Stimulated activated naive CD4-positive, alpha-beta T cell treated with Interleukin-2 at 50 U/mL for 16 hours (primary cell): ENCODE data around the gene CASKIN2.
"Not testable (repeated sequence)": the region's sequence is repeated elsewhere in the genome, so short reads cannot be mapped to it uniquely, and the experiment has no call there.

Experiments
- DNase-seq: peaks from one replicate; lab custom pipeline; 2025; lab: John Stamatoyannopoulos, UW

Gene CASKIN2

GRCh38 chr17:75460295-75460694 lies 55.0 kb downstream of the CASKIN2 start:
- no peak for DNase-seq

- DNase-seq: no peak
Observed at GRCh38 chr17:75459590-75460267, 55.6 kb downstream of the CASKIN2 start.

GRCh38 chr17:75459246-75459589 lies 56.1 kb downstream of the CASKIN2 start:
- no peak for DNase-seq

GRCh38 chr17:75457047-75457654 lies 58.2 kb downstream of the CASKIN2 start:
- DNase-seq: no peak

GRCh38 chr17:75456417-75457046 lies 58.8 kb downstream of the CASKIN2 start, which contains the start of gene TMEM94:
TSS of gene TMEM94 (plus strand) at chr17:75456635. CDS start at chr17:75471906, 15,271 bp downstream.
- DNase-seq: peak; percentile 90

GRCh38 chr17:75456039-75456416 lies 59.3 kb downstream of the CASKIN2 start:
- DNase-seq: no peak

DNA sequence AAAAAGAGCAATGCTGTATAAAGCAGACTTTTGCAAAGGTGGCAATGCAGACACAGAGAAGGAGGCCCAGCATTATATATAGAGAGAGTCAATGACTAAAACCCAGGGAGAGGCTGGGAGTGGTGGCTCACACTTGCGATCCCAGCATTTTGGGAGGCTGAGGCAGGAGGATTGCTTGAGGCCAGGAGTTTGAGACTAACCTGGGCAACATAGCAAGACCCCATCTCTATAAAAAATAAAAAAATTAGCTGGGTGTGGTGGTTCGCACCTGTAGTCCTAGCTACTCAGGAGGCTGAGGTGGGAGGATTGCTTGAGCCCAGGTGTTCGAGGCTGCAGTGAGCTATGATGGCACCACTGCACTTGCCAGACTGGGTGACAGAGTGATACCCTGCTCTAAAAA lies 60.7 kb downstream of the CASKIN2 start:
- not testable (repeated sequence) for DNase-seq

GRCh38 chr17:75454193-75454592 lies 61.1 kb downstream of the CASKIN2 start:
- no peak for DNase-seq

DNA sequence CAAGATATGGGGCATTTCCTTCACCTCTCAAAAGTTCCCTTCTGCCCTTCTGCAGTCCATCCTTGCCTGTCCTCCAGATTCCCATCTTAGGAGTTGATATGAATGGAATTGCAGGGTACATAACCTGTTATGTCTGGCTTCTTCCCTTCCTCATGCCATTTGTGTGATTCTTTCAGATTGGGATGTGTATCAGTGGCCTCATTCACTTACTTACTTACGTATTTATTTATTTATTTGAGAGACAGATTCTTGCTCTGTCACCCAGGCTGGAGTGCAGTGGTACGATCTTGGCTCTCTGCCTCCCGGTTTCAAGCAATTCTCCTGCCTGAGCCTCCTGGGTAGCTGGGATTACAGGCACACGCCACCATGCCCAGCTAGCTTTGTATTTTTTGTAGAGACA lies 65.1 kb downstream of the CASKIN2 start:
- no peak for DNase-seq
